Measurements from ENCODE around the gene CSH1.
"Not testable (repeated sequence)": the region's sequence is repeated elsewhere in the genome, so short reads cannot be mapped to it uniquely, and the experiment has no call there.

The CSH1 gene

DNA sequence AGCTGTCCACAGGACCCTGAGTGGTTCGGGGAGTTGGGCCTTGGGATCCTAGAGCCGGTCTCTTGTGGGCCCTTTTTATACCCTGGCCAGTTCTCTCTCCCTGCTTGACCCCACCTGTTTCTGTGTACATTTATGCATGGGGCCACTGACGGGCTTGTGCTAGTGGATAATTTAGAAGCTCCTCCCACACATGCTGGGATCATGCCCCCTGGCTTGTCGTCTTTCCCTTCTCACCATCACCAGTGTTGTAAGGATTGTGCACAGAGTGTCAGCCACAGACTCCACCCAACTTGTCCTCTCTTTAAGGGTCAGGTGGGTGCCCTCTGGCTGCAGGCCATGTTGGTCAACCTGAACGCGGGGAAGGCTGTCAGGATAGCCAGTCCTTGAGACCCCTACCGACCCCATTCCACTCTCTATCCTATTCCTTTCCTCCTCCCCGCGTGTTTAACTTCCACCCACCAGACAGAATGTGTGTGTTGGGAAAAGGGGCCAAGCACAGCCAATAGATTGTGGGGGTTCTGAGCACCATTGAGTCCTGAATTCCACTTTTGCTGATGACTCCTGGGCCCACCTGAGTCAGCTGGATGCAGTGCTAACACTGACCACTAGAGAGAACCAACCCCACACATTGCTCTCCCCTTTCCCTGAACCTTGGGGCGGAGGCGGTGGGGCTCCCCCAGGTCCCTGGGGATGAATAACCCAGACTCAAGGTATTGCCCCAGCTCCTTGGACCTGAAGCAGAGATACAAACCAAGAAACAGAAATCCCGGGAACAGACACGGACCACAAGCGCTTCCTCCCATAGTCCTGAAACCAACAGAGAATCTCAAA is at the start of gene CSH1:
Gene CSH1 (minus strand): TSS at position 51 of the 831 bp plus-strand sequence. CDS start 63 bp downstream, outside the sequence.
- POLR2A ChIA-PET; DNase-seq (ENCODE audit: extremely low spot score): not testable (repeated sequence)
- CTCF ChIA-PET: interaction anchor here (0.7 to 2.5 kb wide), 2 partner anchors 16 to 50 kb away, joined by 6 to 10 read pairs; no protein-coding TSS in a partner anchor

- peak; percentile 69 for DNase-seq (ENCODE audit: extremely low spot score)
- ChIA-PET CTCF (interaction anchor here (0.6 to 3.1 kb wide), 47 partner anchors 8 to 385 kb away, joined by 3 to 207 read pairs (median 6); partner anchors contain the start of genes CD79B, CSHL1, GH1 and ICAM2), POLR2A (interaction anchor here (0.9 to 1.5 kb wide), 3 partner anchors 23 to 200 kb away, joined by 5 to 11 read pairs (median 7); no protein-coding TSS in a partner anchor)
- TF ChIP-seq CTCF (IDR thresholded peaks at IDR 0.05; ENCODE audit: control extremely low read depth, extremely low read depth, low read depth, missing control alignments): peak; percentile 9
Observed at GRCh38 chr17:63945784-63946439, 49.5 kb upstream of the CSH1 start.

- CTCF ChIA-PET: interaction anchor here (1.0 to 3.1 kb wide), 11 partner anchors 8 to 80 kb away, joined by 4 to 207 read pairs (median 26); partner anchors contain the start of genes CD79B, CSHL1 and GH1
- TF ChIP-seq CTCF (IDR thresholded peaks at IDR 0.05; ENCODE audit: control extremely low read depth, extremely low read depth, low read depth, missing control alignments): no peak
- DNase-seq (ENCODE audit: extremely low spot score): no peak
- POLR2A ChIA-PET: interaction anchor here (1.4 kb wide), 1 partner anchor 201 kb away, joined by 7 read pairs; no protein-coding TSS in a partner anchor
Observed at GRCh38 chr17:63944736-63945499, 48.5 kb upstream of the CSH1 start.

- ChIA-PET POLR2A (no interaction called here), CTCF (interaction anchor here (1.0 kb wide), 1 partner anchor 24 kb away, joined by 4 read pairs; no protein-coding TSS in a partner anchor)
- DNase-seq (ENCODE audit: extremely low spot score): no peak
- no peak for TF ChIP-seq CTCF (IDR thresholded peaks at IDR 0.05; ENCODE audit: control extremely low read depth, extremely low read depth, low read depth, missing control alignments)
Observed at GRCh38 chr17:63943745-63944144, 47.4 kb upstream of the CSH1 start.

DNA sequence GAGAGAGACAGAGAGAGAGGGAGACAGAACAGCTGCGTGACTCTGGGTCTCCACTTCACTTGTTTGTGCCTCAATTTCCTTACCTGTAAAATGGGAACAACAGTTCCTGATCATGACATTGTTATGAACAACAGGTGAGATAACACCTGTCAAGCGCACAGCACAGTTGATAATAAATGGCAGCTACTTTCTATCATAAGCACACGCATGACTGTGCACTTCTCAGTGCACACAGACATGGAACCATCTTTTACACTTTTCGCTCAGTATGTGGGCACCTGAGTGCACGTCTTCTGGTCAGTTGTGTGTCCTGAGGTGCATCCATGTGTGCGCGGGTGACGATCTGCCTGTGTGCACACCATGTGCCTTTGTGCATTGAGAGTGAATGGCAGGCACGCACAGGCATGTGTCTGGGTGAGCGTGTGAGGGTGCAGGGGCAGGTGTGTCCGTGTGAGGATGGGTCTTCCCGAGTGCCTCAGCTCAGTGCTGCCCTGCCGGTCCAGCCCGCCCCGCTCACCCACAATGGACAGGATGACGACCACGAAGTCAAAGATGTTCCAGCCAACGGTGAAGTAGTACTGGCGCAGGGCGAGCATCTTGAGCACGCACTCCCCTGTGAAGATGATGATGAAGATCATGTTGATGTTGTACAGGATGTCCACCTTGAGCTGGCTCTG is 46.1 kb upstream of the CSH1 start:
- DNase-seq (ENCODE audit: extremely low spot score): no peak
- ChIA-PET CTCF (interaction anchor here (0.8 to 1.7 kb wide), 5 partner anchors 11 to 74 kb away, joined by 3 to 6 read pairs (median 3); partner anchors contain the start of gene CSHL1), POLR2A (no interaction called here)
- TF ChIP-seq CTCF (IDR thresholded peaks at IDR 0.05; ENCODE audit: control extremely low read depth, extremely low read depth, low read depth, missing control alignments): no peak

GRCh38 chr17:63941751-63942150 is 45.4 kb upstream of the CSH1 start:
- no peak for DNase-seq (ENCODE audit: extremely low spot score)
- POLR2A ChIA-PET: no interaction called here
- CTCF ChIA-PET: interaction anchor here (0.8 to 2.2 kb wide), 5 partner anchors 17 to 87 kb away, joined by 3 to 7 read pairs (median 4); partner anchors contain the start of gene CSHL1
- TF ChIP-seq CTCF (IDR thresholded peaks at IDR 0.05; ENCODE audit: control extremely low read depth, extremely low read depth, low read depth, missing control alignments): no peak
